OCI-LY3 (cell line): ENCODE data around the gene ARID5B.

Experiments used
- EZH2phosphoT487 ChIP-seq: fragments of 200-600 bp; shearing (Covaris generic); IDR thresholded peaks from 2 replicates; pipeline ENCODE4 v1.6.1; 2018; ENCODE audit warnings: antibody characterized with exemption, mixed run types, low read depth
- TF ChIP-seq, protein P1 (sequence below): fragments of 200-600, 300-600 bp; sonication (generic); IDR thresholded peaks from 2 replicates; pipeline ENCODE4 v1.5.1; 2014; ENCODE audit warnings: antibody characterized with exemption, low read length, low read depth

DNA sequence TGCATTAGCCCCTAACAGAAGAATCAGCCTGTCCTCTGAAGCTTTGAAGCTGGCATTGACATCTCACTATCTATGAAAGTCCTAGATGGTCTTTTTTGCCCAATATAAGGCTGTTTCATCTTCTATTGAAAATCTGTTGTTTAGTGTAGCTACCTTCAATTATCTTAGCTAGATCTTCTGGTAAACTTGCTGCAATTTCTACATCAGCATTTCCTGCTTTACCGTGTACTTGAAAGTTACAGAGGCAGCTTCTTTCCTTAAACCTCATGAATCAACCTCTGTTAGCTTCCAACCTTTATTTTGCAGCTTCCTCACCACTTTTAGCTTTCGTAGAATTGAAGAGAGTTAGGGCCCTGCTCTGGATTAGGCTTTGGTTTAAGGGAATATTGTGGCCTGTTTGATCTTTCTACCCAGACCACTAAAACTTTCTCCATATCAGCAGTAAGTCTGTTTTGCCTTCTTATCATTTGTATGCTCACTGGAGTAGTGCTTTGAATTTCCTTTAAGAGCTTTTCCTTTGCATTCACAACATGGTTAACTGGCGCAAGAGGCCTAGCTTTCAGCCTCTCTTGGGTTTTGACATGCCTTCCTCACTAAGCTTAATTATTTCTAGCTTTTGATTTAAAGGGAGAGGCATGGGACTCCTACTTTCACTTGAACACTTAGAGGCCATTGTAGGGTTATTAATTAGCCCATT lies 32.5 kb downstream of the ARID5B start:
- TF ChIP-seq, protein P1, sequence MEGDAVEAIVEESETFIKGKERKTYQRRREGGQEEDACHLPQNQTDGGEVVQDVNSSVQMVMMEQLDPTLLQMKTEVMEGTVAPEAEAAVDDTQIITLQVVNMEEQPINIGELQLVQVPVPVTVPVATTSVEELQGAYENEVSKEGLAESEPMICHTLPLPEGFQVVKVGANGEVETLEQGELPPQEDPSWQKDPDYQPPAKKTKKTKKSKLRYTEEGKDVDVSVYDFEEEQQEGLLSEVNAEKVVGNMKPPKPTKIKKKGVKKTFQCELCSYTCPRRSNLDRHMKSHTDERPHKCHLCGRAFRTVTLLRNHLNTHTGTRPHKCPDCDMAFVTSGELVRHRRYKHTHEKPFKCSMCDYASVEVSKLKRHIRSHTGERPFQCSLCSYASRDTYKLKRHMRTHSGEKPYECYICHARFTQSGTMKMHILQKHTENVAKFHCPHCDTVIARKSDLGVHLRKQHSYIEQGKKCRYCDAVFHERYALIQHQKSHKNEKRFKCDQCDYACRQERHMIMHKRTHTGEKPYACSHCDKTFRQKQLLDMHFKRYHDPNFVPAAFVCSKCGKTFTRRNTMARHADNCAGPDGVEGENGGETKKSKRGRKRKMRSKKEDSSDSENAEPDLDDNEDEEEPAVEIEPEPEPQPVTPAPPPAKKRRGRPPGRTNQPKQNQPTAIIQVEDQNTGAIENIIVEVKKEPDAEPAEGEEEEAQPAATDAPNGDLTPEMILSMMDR: no peak
- TF ChIP-seq EZH2phosphoT487: no peak
